Measurements from ENCODE around the gene ATP6AP1.
A peak's percentile ranks its signal among the peaks of the same experiment; 100 is the strongest.

The ATP6AP1 gene

DNA sequence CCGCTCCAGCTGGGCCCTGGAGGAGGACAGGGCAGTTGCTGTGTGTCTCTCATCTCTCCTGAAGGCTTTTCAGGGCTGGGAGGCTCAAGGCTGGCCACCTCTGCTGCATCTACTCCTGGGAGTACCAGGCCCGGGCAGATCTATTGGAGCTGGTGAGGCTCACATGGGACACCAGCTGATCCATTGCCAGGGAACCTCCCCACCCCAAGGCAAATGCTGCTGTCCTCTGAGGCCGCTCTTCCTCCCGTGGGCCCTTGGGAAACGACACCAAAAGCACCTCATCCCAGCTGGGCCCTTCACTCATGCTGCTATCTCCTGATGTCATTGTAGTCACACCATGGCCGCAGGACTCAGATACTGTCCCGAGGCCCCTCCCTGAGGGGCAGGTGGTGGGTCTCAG, 54.3 kb downstream of the ATP6AP1 start:
- DNase-seq (ENCODE audit: low read depth), result no peak
- TF ChIP-seq, protein P1, sequence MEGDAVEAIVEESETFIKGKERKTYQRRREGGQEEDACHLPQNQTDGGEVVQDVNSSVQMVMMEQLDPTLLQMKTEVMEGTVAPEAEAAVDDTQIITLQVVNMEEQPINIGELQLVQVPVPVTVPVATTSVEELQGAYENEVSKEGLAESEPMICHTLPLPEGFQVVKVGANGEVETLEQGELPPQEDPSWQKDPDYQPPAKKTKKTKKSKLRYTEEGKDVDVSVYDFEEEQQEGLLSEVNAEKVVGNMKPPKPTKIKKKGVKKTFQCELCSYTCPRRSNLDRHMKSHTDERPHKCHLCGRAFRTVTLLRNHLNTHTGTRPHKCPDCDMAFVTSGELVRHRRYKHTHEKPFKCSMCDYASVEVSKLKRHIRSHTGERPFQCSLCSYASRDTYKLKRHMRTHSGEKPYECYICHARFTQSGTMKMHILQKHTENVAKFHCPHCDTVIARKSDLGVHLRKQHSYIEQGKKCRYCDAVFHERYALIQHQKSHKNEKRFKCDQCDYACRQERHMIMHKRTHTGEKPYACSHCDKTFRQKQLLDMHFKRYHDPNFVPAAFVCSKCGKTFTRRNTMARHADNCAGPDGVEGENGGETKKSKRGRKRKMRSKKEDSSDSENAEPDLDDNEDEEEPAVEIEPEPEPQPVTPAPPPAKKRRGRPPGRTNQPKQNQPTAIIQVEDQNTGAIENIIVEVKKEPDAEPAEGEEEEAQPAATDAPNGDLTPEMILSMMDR (IDR thresholded peaks at IDR 0.05; ENCODE audit: low read depth, low read length), result no peak
- TF ChIP-seq, protein P2, sequence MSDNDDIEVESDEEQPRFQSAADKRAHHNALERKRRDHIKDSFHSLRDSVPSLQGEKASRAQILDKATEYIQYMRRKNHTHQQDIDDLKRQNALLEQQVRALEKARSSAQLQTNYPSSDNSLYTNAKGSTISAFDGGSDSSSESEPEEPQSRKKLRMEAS (IDR thresholded peaks at IDR 0.05; ENCODE audit: low read depth, low read length), result no peak
- no peak for TF ChIP-seq POLR2A (IDR thresholded peaks at IDR 0.05; ENCODE audit: extremely low read depth, insufficient read length)
- TF ChIP-seq MYC (IDR thresholded peaks at IDR 0.05; ENCODE audit: low read depth, low read length), result no peak
- H3K4me3 ChIP-seq (ENCODE audit: low read depth, low read length), result no peak overlapping the region

DNA sequence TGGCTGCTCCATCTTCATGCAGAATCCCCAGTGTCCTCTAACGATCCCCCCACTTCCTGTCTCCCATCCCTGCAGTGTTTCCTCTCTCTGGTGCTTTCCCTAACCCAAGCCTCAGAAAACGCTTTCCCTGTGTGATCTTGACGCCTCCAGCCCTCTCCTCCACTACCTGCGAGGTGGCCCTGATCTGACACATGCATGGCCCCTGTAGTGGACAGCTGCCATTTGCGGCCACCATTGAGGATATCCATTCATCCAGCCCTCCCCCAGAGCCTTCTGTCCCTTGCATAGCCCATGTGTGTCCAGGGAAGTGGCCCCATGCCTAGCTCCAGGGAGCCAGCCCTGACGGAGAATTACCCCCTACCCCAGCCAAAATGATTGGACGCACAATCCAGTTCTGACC, 54.8 kb downstream of the ATP6AP1 start:
- TF ChIP-seq POLR2A (IDR thresholded peaks at IDR 0.05; ENCODE audit: extremely low read depth, insufficient read length) (no peak), MYC (IDR thresholded peaks at IDR 0.05; ENCODE audit: low read depth, low read length) (no peak)
- TF ChIP-seq, protein P1 (IDR thresholded peaks at IDR 0.05; ENCODE audit: low read depth, low read length), result no peak
- TF ChIP-seq, protein P2 (IDR thresholded peaks at IDR 0.05; ENCODE audit: low read depth, low read length), result no peak
- DNase-seq (ENCODE audit: low read depth), result no peak
- no peak overlapping the region for H3K4me3 ChIP-seq (ENCODE audit: low read depth, low read length)

DNA sequence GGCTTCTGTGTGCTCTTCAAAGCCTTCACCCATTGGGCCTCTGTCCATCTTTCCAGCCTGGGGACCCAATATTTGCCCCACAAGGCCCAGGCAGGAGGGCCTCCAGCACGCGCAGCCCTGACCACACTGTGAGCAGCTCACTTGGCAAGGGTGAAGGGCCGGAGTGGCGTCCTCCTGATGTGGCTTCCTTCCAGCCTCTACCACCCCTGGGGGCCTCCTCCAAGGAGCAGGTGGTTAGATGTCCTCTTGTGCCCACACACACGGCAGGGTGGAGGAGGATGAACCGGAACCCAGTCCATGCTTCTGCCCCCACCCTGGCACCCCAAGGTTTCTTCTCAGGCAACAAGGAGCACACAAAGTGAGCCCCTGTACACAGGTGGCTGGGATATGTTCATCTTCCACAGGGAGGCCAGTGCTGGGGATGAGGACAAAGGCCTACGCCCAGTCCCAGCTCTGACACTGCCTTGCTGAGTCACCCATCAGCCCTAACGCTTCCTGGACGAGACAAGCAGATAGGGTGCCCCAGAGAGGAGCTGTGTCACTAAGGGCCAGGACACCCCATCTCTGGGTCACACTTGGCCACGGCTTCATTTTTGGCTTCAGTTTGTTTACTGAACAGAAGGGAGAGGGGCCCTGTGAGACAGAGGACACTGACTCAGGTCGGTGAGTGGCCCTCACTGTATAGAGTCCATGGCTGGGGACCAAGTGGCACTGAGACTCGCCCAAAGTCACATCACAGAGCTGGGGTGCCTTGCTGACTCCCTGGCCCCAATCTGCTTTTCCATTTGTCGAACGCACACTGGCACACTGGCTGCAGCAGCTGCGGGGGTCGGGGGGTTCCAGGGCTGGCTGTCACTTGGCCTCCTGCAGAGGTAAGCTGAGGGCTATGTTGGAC, 56.0 kb downstream of the ATP6AP1 start:
- DNase-seq (ENCODE audit: low read depth), result peak; percentile 37
- peak overlapping the region; percentile 70 for H3K4me3 ChIP-seq (ENCODE audit: low read depth, low read length)
- TF ChIP-seq, protein P2 (IDR thresholded peaks at IDR 0.05; ENCODE audit: low read depth, low read length), result no peak
- no peak for TF ChIP-seq POLR2A (IDR thresholded peaks at IDR 0.05; ENCODE audit: extremely low read depth, insufficient read length)
- TF ChIP-seq, protein P1 (IDR thresholded peaks at IDR 0.05; ENCODE audit: low read depth, low read length), result no peak
- no peak for TF ChIP-seq MYC (IDR thresholded peaks at IDR 0.05; ENCODE audit: low read depth, low read length)

DNA sequence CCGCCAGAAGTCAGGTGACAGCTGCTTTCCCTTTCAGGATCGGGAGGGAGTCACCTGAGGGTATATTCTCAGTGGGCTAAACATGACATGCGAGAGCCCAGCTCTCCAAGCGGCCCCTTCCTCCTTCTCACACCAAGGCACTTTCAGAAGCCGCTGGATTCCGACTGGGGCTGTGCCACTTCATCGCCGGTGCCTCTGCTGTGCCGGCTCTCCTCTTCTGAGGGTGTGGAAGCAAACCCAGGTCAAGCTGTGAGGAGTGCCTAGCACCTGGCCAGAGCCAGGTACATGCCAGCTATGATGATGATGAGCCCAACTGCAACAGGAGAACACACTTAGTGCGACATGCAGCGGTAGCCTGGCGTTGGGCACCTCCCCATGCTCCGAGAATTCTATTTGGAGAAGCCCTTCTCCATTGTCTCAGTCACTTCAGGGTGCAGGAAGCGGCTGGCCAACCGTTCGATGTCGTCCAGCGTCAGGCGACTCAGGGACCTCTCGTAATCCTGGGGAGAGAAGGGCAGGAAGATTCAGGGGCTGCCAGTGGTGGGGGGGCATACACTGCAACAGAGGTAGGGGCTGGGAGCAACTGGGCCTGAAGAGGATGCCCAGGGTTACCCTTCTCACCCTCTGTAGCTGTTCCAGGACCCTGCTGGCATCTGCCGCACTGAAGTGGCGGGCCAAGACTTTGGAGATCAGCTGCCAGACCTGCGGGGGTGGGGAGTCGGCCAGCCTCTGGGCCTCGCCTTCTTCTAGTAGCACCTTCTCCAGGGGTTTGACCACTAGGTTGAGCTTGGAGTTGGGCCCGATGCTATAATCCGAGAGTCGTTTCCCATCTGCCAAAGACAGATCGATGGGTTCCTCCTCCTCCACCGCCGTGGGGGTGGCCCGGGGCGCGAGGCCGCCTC, 56.9 kb downstream of the ATP6AP1 start:
- no peak for DNase-seq (ENCODE audit: low read depth)
- H3K4me3 ChIP-seq (ENCODE audit: low read depth, low read length), result peak overlapping the region; percentile 70
- no peak for TF ChIP-seq POLR2A (IDR thresholded peaks at IDR 0.05; ENCODE audit: extremely low read depth, insufficient read length)
- TF ChIP-seq, protein P1 (IDR thresholded peaks at IDR 0.05; ENCODE audit: low read depth, low read length), result no peak
- TF ChIP-seq MYC (IDR thresholded peaks at IDR 0.05; ENCODE audit: low read depth, low read length), result no peak
- TF ChIP-seq, protein P2 (IDR thresholded peaks at IDR 0.05; ENCODE audit: low read depth, low read length), result no peak

DNA sequence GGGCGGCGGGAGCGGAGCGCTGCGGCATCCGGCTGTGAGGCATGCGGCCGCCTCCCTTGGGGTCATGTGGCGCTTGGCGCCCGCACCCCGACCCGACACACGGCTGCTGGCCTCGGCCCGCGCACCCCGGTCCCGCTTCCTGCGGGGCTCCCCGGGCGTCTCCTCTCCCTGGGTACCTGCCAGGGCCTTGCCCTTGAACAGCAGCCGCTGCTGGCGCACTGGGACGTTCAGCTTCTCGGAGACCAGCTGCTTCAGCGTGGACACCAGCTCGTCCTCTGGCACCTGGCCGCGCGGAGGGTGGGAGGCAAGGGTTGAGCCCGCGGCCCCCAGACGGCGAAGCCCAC, 57.5 kb downstream of the ATP6AP1 start:
- TF ChIP-seq, protein P2 (IDR thresholded peaks at IDR 0.05; ENCODE audit: low read depth, low read length), result peak; percentile 54; the same call in 1 of the 2 replicates
- TF ChIP-seq MYC (IDR thresholded peaks at IDR 0.05; ENCODE audit: low read depth, low read length), result no peak; the same call in 1 of the 2 replicates
- TF ChIP-seq, protein P1 (IDR thresholded peaks at IDR 0.05; ENCODE audit: low read depth, low read length), result no peak
- peak; percentile 51 for DNase-seq (ENCODE audit: low read depth)
- peak overlapping the region; percentile 70 for H3K4me3 ChIP-seq (ENCODE audit: low read depth, low read length)
